ENCODE data around the gene SSUH2.

Gene SSUH2

GRCh38 chr3:8574040-8574669, 70.4 kb downstream of the SSUH2 start:
- no peaks in the 10 kb centered on the region for H3K4me1 ChIP-seq (ENCODE audit: control insufficient read depth in 1 of 2, insufficient read depth in 2 of 2, low read length in 2 of 2)
- H3K9me3 ChIP-seq (ENCODE audit: control insufficient read depth in 1 of 2, low read length in 2 of 2) = no peaks in the 10 kb centered on the region
- H3K4me3 ChIP-seq (ENCODE audit: low read depth in 1 of 2, low read length in 2 of 2) = no peak overlapping the region
- no peaks in the 10 kb centered on the region for H3K36me3 ChIP-seq (ENCODE audit: control insufficient read depth in 1 of 2, insufficient read depth in 2 of 2, low read length in 2 of 2)
- H3K27ac ChIP-seq (ENCODE audit: low read length) = no peak overlapping the region
- H3K27me3 ChIP-seq (ENCODE audit: low read depth, low read length) = no peaks in the 10 kb centered on the region

GRCh38 chr3:8573342-8573926, 71.2 kb downstream of the SSUH2 start:
- no peak overlapping the region for H3K27ac ChIP-seq (ENCODE audit: low read length)
- no peak overlapping the region for H3K4me3 ChIP-seq (ENCODE audit: low read depth in 1 of 2, low read length in 2 of 2)
- no peaks in the 10 kb centered on the region for H3K9me3 ChIP-seq (ENCODE audit: control insufficient read depth in 1 of 2, low read length in 2 of 2)
- no peaks in the 10 kb centered on the region for H3K4me1 ChIP-seq (ENCODE audit: control insufficient read depth in 1 of 2, insufficient read depth in 2 of 2, low read length in 2 of 2)
- H3K36me3 ChIP-seq (ENCODE audit: control insufficient read depth in 1 of 2, insufficient read depth in 2 of 2, low read length in 2 of 2) = no peaks in the 10 kb centered on the region
- H3K27me3 ChIP-seq (ENCODE audit: low read depth, low read length) = no peaks in the 10 kb centered on the region

GRCh38 chr3:8571256-8571655, 73.3 kb downstream of the SSUH2 start:
- Histone ChIP-seq H3K27me3 (ENCODE audit: low read depth, low read length) (no peaks in the 10 kb centered on the region), H3K9me3 (ENCODE audit: control insufficient read depth in 1 of 2, low read length in 2 of 2) (no peaks in the 10 kb centered on the region), H3K27ac (ENCODE audit: low read length) (no peak overlapping the region), H3K36me3 (ENCODE audit: control insufficient read depth in 1 of 2, insufficient read depth in 2 of 2, low read length in 2 of 2) (peaks cover 0 to 6% of the 10 kb centered on the region in 2 donors), H3K4me3 (ENCODE audit: low read depth in 1 of 2, low read length in 2 of 2) (no peak overlapping the region), H3K4me1 (ENCODE audit: control insufficient read depth in 1 of 2, insufficient read depth in 2 of 2, low read length in 2 of 2) (no peaks in the 10 kb centered on the region)

Measured in muscle layer of duodenum (tissue), 2 donors.